HG03439 (cell line): Measurements from ENCODE around the gene EFCAB12.
"Not testable (repeated sequence)": the region's sequence is repeated elsewhere in the genome, so short reads cannot be mapped to it uniquely, and the experiment has no call there.

ENCODE experiments used
- ATAC-seq: cut with Tn5 transposase; IDR thresholded peaks from one replicate; pipeline ENCODE4 v1.9.1; 2021; ENCODE audit warnings: mild to moderate bottlenecking, moderate library complexity; ENCODE audit not compliant: unreplicated experiment

EFCAB12 gene

GRCh38 chr3:129399145-129399894 lies 29.1 kb downstream of the EFCAB12 start:
- ATAC-seq: peak; percentile 84

DNA sequence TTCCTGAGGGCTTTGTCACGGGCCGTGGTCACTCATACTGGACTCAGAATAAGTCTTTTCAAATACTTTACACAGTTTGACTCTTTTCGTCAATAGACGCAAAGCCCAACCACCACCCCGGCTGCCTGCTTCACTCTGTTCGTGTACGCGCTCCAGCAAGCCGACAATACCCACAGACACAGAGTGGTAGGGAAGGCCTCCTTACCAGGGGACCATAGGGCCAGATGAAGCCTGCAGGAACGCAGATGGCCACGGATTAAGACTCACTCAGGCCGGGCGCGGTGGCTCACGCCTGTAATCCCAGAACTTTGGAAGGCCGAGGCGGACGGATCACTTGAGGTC lies 29.7 kb downstream of the EFCAB12 start:
- ATAC-seq: no peak

DNA sequence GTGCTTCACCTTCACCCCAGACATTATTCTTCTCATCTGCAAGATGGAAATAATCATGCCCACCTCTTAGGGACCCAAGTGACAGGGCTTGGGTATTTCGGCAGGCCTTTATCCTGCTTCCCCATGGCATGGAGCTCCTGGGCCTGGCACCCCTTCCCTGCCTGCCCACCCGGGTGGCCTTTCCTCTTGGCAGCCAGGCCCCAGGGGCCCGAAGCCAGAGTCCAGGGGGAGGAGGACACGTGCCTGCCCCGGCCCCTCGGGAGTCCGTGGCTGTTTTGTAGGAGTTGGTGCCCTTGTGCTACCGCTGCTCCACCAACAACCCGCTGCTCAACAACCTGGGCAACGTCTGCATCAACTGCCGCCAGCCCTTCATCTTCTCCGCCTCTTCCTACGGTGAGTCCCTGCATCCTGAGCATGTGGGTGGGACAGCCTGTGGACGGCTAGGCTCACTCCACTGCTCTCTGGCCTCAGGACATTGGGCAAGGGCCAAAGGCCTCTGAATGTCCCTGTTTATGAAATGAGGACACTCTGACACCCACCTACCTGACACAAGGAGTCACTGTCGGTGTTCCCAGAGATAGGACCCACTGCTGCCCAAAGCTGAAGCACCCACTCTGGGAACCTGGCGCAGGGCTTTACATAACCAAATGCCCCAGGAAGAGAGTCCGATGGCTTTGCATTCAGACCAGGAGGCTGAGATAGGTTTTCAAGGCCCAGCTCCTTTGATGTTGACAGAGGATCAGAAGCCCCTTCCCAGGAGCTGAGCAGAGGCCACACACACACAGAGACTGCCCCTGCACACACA lies 34.5 kb downstream of the EFCAB12 start:
- ATAC-seq: not testable (repeated sequence)

DNA sequence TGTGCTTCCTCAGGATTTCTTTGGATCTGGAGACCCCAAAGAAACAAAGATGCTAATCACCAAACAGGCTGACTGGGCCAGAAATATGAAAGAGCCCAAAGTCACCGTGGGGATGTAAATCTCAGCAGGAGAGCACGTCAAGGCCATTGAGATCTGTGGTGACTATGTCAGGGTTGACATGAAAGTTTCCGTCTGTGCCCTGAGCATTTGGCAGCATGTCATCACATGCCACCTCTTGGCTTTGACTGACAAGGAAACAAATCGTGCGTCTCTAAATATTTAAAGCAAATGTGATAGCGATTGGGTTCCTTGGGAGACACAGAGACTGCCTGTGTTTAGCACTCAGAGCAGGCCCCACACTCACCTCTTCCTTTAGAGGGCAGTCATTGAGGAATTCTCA lies 35.2 kb downstream of the EFCAB12 start:
- ATAC-seq: no peak

GRCh38 chr3:129392106-129392887 lies 36.1 kb downstream of the EFCAB12 start:
- ATAC-seq: not testable (repeated sequence)

- not testable (repeated sequence) for ATAC-seq
These were observed 36.9 kb downstream of the EFCAB12 start for GRCh38 chr3:129391583-129391982.

DNA sequence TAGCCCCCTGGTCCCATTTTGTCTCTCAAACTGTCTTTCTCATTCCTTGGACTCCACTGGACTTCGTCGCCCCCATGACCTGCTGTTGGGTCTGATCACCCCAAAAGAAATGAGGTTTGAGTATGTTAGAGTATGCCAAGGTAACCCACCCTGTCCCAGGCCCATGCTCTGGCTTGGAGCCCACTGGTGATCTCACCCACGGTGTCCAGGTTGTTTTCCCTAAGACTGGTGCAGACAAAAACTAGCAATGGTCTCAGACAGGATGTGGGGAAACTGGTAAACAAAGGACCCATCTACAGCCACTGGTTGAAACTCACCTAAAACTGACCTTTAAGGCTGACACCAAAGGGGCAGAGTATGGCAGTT lies 38.9 kb downstream of the EFCAB12 start:
- no peak for ATAC-seq

DNA sequence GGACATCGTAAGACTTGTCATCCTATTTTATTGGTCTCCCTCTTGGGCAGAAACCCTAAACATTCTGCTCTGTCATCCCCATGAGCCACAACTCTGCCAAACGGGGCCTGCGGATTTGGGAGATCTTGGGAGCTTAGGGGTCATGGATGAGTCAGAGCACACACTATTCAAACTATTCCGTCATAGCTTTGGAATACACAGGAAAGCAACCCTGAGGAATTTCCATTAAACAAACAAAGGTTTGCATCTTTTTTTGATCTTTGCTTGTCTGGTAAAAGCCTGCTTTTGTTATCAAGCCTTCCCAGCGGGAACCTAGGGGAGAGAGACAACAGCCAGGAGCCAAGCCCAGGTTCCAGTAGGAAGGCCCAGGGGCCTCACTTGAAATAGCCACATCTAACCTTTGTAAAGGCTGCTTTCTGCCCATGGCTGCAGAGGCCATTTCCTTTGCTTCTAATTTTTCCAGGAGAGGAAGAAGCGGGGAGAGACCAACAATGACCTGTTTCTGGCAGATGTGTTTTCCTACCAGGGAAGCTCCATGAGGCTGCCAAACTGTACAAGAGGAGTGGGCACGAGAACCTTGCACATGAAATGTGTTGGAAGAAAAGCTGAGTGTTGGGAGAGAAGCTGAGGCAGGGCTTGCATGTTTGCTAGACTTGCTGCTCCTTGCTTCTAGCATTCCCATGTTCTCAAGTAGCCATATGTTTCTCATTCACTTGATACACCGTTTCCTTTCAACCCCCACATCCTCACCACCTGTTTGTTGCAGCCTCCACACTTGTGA lies 39.5 kb downstream of the EFCAB12 start:
- not testable (repeated sequence) for ATAC-seq

DNA sequence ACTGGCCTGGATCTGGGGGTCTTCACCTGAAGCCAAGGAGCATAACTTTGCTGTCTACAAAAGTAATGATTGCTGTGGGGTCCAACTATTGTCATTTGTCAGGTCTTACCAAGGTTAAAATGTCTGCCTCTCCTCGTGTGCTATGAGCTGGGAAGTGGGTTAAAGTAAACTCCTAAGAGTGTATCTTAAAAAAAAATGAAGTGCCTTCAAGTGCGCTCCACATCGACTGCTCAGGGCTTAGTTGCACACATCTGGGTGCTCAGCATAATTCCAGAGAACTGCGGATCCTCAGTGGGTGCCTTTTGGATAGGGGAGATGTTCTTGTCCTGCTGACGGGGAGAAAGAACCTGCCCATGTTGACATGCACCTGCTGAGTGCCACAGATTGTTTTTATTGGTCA lies 40.9 kb downstream of the EFCAB12 start:
- ATAC-seq: no peak

DNA sequence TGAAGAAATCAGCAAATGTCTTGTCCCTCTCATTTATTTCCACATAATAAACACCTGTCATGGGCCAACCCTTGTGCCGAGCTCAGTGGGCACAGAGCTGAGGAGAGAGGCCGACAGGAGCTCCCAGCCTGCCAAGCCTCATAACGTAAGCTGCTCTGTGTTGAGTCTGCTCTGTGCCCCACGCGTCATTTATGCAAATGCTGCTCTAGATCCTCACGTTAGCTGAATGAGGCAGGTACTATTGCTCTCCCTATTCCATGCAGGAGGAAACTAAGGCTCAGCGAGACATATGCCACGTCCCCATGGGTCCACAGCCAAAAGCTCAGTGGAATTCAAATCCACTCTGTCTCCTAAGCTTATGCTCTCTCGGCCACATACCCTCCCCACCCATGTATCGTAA lies 41.5 kb downstream of the EFCAB12 start:
- no peak for ATAC-seq

DNA sequence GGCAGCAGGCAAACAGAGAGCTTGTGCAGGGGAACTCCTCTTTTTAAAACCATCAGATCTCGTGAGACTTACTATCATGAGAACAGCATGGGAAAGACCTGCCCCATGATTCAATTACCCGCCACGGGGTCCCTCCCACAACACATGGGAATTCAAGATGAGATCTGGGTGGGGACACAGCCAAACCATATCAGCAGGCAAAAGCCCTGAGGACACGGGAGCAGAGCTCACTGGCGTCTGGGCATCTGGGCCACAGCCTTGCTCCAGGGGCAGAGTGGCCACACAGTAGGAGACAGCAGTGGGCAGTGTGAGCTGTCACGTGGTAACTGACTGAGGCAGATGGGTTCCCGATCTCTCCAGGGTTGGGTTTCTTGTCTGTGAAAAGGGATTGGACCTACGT lies 42.9 kb downstream of the EFCAB12 start:
- ATAC-seq: not testable (repeated sequence)

DNA sequence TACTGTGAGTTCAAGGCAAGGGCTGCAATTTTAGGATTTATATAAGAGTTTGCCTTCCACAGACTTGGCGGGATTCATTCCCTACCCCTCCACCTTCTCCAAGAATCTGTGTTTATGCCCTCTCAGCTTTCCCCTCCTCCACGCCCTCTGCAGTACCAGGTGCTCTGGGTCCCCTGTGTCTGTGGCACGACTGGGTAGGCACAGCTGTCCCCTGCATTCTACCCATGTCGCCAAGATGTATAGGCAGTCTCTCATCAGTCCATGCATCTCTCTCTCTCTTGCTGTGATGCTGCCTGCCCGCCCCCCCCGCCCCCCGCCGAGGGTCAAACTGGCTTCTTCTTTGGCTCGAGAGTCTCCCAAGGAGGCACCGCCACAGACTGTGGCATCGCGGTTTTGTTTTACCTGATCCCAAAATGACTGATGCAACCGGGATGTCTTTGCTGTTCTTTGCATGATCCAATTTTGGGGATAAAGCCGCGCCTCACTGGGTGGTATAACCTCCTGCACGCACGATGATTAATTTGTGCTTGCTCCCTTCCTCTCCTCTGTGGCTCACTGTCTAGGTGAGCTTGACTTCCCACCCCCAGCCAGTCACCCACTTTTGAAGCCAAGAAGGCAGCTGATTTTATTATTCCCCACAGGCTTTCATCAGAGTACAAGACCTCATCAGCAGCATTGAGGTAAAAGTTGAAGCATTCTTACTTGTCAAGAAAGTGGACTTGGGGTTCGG lies 43.7 kb downstream of the EFCAB12 start:
- no peak for ATAC-seq

DNA sequence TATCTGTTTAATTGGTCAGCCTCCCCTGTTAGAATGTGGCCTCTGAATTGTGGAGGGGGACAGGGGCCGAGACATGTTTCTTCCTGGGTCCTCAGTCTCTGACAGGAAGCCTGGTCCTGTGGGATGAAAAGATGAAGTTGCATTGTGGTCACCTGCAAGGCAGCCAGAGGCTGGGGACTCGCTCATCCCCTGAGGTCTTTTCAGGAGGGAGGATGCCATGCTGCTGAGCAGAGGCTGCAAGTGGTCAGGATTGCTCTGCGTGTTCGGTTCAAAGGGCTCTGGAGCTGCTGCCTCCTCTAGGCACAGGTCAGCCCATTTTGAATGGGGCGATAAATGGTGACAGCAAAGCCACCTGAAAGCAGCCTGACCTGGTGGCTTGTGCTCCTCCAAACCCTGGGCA lies 44.3 kb downstream of the EFCAB12 start:
- ATAC-seq: not testable (repeated sequence)

DNA sequence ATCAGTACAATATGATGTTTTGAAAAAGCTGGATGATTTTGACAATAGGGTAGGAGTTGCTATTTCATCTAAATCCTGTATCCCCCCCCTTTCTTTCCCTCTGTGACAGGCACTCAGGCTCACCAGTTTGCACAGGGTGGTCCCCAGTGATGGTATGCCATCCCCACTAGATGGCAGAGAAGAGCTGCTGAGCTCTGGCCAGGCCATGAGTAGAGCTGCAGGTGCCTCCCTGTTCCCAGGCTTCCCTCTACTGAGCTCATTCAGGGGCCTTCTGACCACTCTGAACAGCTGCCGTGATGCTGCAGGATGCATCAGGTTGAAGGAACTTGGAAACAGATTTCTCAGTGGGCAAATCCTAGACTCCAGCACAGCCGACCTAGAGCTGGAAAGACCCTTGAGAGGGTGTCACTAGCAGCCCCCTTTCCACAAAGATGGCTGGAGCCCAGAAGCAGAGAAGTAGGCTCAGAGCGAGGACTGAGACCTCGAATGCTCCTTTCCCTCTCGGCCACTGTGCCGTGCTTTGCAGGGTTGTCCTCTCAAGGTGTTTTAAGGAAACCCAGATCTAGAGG lies 45.1 kb downstream of the EFCAB12 start:
- no peak for ATAC-seq

GRCh38 chr3:129382366-129382765 lies 46.1 kb downstream of the EFCAB12 start:
- no peak for ATAC-seq

GRCh38 chr3:129379582-129380358 lies 48.7 kb downstream of the EFCAB12 start:
- no peak for ATAC-seq

DNA sequence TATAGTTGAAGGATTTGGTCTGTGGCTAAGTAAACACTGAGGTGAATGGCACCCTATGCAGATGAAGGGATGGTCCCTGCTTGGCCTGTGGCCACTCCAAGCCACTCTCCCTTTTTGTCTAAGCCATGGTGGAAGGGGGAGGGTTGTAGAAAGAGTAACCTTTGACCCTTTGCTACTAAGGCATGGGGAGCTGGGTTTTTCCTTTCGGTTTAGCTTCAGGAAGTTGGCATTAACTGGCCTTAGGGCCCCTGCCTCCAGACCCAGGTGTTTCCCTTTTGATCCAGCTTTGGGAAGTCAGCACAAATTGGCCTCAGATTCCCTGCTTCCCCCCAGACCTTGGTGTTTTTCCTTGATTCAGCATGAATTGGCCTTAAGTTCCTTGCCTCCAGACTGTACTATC lies 49.5 kb downstream of the EFCAB12 start:
- ATAC-seq: no peak

GRCh38 chr3:129377615-129378014 lies 50.8 kb downstream of the EFCAB12 start:
- no peak for ATAC-seq

DNA sequence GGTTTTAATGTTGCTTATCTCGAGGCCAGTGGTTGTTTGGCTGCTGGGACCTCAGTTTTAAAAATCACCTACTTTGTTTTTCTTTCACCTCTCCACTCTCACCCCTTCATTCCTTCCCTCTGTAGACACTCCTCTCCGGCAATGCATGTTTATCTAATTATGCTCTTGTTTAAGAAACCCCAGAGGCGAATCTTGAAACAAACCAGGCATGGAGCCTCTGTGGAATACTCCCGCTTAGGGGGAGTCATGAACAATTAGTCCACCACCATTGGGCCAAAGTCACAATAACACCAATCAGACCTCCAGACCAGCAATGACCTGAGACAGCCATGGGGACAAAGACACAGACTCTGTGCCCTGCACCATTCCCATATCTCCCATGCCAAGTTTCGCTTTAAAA lies 53.3 kb downstream of the EFCAB12 start:
- no peak for ATAC-seq
